ENCODE measurements around the gene ZSCAN16. TPM values are rescaled to one million over a fixed set of nuclear protein-coding genes. Genes with fewer than 3 reads are reported as not detected.

ZSCAN16 gene
- polyA plus RNA-seq, 1 experiment, result 3.2 TPM

GRCh38 chr6:28137505-28137981 lies 13.1 kb downstream of the ZSCAN16 start:
- no peak for TF ChIP-seq CTCF (IDR thresholded peaks at IDR 0.05; ENCODE audit: low read depth, low read length)
- no peaks in the 10 kb centered on the region; the same call in 1 of the 2 replicates for H3K9me3 ChIP-seq (ENCODE audit: control insufficient read depth, insufficient read depth, low read length)
- peak overlapping the region; percentile 86 for H3K4me3 ChIP-seq (ENCODE audit: low read depth, low read length)
- ChIA-PET POLR2A (interaction anchor here (0.6 to 1.5 kb wide), 2 partner anchors 33 to 218 kb away, joined by 3 to 6 read pairs; no protein-coding TSS in a partner anchor), CTCF (no interaction called here)
- no peak for DNase-seq (ENCODE audit: low read depth, low spot score)
- peak overlapping the region; percentile 87 for H3K27ac ChIP-seq (ENCODE audit: low read depth, low read length)
- no peaks in the 10 kb centered on the region for H3K27me3 ChIP-seq (ENCODE audit: control insufficient read depth, insufficient read depth, low read length)

GRCh38 chr6:28139860-28140543 lies 15.6 kb downstream of the ZSCAN16 start:
- ChIA-PET POLR2A (no interaction called here), CTCF (interaction anchor here (0.7 to 3.6 kb wide), 3 partner anchors 36 to 302 kb away, joined by 3 to 34 read pairs (median 5); a partner anchor contains a TSS)
- DNase-seq (ENCODE audit: low read depth, low spot score), result no peak
- Histone ChIP-seq H3K4me3 (ENCODE audit: low read depth, low read length) (no peak overlapping the region), H3K9me3 (ENCODE audit: control insufficient read depth, insufficient read depth, low read length) (no peaks in the 10 kb centered on the region; the same call in 1 of the 2 replicates), H3K27me3 (ENCODE audit: control insufficient read depth, insufficient read depth, low read length) (no peaks in the 10 kb centered on the region), H3K27ac (ENCODE audit: low read depth, low read length) (no peak overlapping the region)
- no peak for TF ChIP-seq CTCF (IDR thresholded peaks at IDR 0.05; ENCODE audit: low read depth, low read length)

GRCh38 chr6:28140616-28141015 lies 16.2 kb downstream of the ZSCAN16 start:
- no peaks in the 10 kb centered on the region for H3K27me3 ChIP-seq (ENCODE audit: control insufficient read depth, insufficient read depth, low read length)
- no peak overlapping the region for H3K27ac ChIP-seq (ENCODE audit: low read depth, low read length)
- ChIA-PET CTCF (interaction anchor here (0.5 to 3.6 kb wide), 7 partner anchors 37 to 278 kb away, joined by 3 to 34 read pairs (median 5); no protein-coding TSS in a partner anchor), POLR2A (interaction anchor here (1.4 to 1.6 kb wide), 2 partner anchors 16 to 21 kb away, joined by 12 to 14 read pairs; partner anchors contain the start of gene ZSCAN16)
- no peak for TF ChIP-seq CTCF (IDR thresholded peaks at IDR 0.05; ENCODE audit: low read depth, low read length)
- H3K4me3 ChIP-seq (ENCODE audit: low read depth, low read length), result no peak overlapping the region
- no peaks in the 10 kb centered on the region; the same call in 1 of the 2 replicates for H3K9me3 ChIP-seq (ENCODE audit: control insufficient read depth, insufficient read depth, low read length)
- no peak for DNase-seq (ENCODE audit: low read depth, low spot score)

- POLR2A ChIA-PET, result interaction anchor here (0.6 to 1.6 kb wide), 14 partner anchors 13 to 301 kb away, joined by 3 to 14 read pairs (median 5); partner anchors contain the start of genes PGBD1, ZKSCAN3, ZKSCAN4 and ZSCAN16
- Histone ChIP-seq H3K27me3 (ENCODE audit: control insufficient read depth, insufficient read depth, low read length) (no peaks in the 10 kb centered on the region), H3K27ac (ENCODE audit: low read depth, low read length) (peak within 1 kb of the TSS; percentile 90), H3K4me3 (ENCODE audit: low read depth, low read length) (peak within 1 kb of the TSS; percentile 95), H3K9me3 (ENCODE audit: control insufficient read depth, insufficient read depth, low read length) (no peaks in the 10 kb centered on the region; the same call in 1 of the 2 replicates)
- no peak for TF ChIP-seq CTCF (IDR thresholded peaks at IDR 0.05; ENCODE audit: low read depth, low read length)
- peak; percentile 54 for DNase-seq (ENCODE audit: low read depth, low spot score)
- CTCF ChIA-PET, result interaction anchor here (0.7 to 3.6 kb wide), 6 partner anchors 18 to 277 kb away, joined by 3 to 34 read pairs (median 4); no protein-coding TSS in a partner anchor
These were observed 17.3 kb downstream of the ZSCAN16 start, which contains the start of gene ZKSCAN8 for GRCh38 chr6:28141500-28142329. TSS of gene ZKSCAN8 (plus strand) at chr6:28141883. CDS start at chr6:28148408, 6,525 bp downstream.

Data from AG04450 (cell line).